Kidney (tissue), 14 donors: ENCODE data around the gene RAP1A. TPM values are rescaled to one million over a fixed set of nuclear protein-coding genes. Genes with fewer than 3 reads are reported as not detected.

Experiments
- DNase-seq, 5 donors: peaks; one replicate each; pipeline ENCODE4 v3.0.0-alpha.2; 2013 to 2020
- FAIRE-seq: peaks from 2 replicates; lab custom pipeline; 2012; peaks lifted over from hg19 to GRCh38; lab: Jason Lieb, UNC
- H3K27ac ChIP-seq, 2 donors: one replicate each; pipeline ENCODE4 v1.7.0; 2013; ENCODE audit warnings: low read depth in 2 of 2, low read length in 2 of 2, inconsistent platforms in 1 of 2
- H3K27me3 ChIP-seq: one replicate; pipeline ENCODE4 v1.7.1; 2013; ENCODE audit warnings: low read length, inconsistent platforms; ENCODE audit not compliant: control insufficient read depth, insufficient read depth
- H3K36me3 ChIP-seq, 3 donors: one replicate each; pipeline versions ENCODE4 v1.7.0 to v1.7.1; 2013; ENCODE audit warnings: low read length in 3 of 3, control low read depth in 1 of 3, inconsistent platforms in 1 of 3; ENCODE audit not compliant: insufficient read depth in 3 of 3, control insufficient read depth in 2 of 3
- H3K4me1 ChIP-seq, 3 donors: one replicate each; pipeline versions ENCODE4 v1.7.0 to v1.7.1; 2013; ENCODE audit warnings: low read length in 3 of 3, inconsistent platforms in 1 of 3, low read depth in 1 of 3; ENCODE audit not compliant: control insufficient read depth in 2 of 3, insufficient read depth in 2 of 3
- H3K4me3 ChIP-seq, 3 donors: one replicate each; pipeline versions ENCODE4 v1.7.0 to v1.8.1; 2013; ENCODE audit warnings: low read length in 3 of 3, control low read depth in 1 of 3, inconsistent platforms in 1 of 3
- H3K9ac ChIP-seq, 3 donors: one replicate each; pipeline versions ENCODE4 v1.7.0 to v1.7.1; 2013; ENCODE audit warnings: low read length in 3 of 3, control low read depth in 1 of 3, inconsistent platforms in 1 of 3
- H3K9me3 ChIP-seq, 3 donors: one replicate each; pipeline versions ENCODE4 v1.7.0 to v1.7.1; 2013; ENCODE audit warnings: low read length in 3 of 3, control low read depth in 1 of 3, inconsistent platforms in 1 of 3; ENCODE audit not compliant: control insufficient read depth in 2 of 3, insufficient read depth in 1 of 3
- intact Hi-C: fragments of 100-400 bp; cut with DNase I; formaldehyde crosslinking; loops from one replicate; pipeline ENCODE4 v1.11.1; 2022
- polyA plus RNA-seq: library from polyadenylated mRNA; stranded (reverse); fragments of 350-450 nt; fragmentation: Illumina TruSeq; extraction: RNeasy Lipid Tissue Mini Kit (QIAGEN cat#74804); gene quantifications from one replicate; pipeline ENCODE4 v1.2.3, GENCODE V29; 2014; ENCODE audit warnings: low read depth, low replicate concordance; ENCODE audit not compliant: insufficient read depth
- total RNA-seq: library from RNA; stranded (reverse); fragmentation: NEBNext Ultra II Directional; extraction: Animal tissue kit (Norgen Biotek cat#: 25700); gene quantifications from one replicate; pipeline ENCODE4 v1.2.1, GENCODE V29; 2021
- TF ChIP-seq, protein P1 (sequence below): IDR thresholded peaks from 3 replicates; pipeline ENCODE4 v1.5.1; 2012; ENCODE audit warnings: mild to moderate bottlenecking, moderate library complexity, borderline replicate concordance; ENCODE audit not compliant: insufficient read depth; ENCODE audit errors: extremely low read depth
- donor health status: control.
- donor health status: control.
- donor health status: control.
- donor health status: control.
- donor health status: control.
- donor health status: DM: yes; HTN: yes; CAD: no.
- donor health status: Normal renal cell carcinoma (clear cell type).

RAP1A gene
- total and polyA plus RNA-seq, 2 donors from 2014 or later, result 55.8 to 91.3 TPM

DNA sequence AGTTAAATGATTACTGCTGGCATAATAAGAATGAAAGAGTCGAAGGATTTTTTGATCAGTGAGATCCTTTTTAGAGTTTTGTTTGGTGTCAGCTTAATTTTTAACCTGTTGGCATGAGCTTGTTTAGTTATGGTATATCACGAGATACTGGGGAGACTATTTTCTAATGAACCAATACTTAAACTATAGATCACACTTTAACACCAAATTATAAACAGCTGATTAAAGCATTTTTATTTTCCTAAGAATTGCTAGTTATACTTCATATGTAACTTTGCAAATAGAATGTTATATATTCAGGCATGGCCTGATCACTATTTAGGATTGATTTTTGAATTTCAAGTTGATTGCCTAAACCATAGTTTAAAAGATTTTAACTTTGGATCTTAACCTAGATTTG is 142.1 kb downstream of the RAP1A start:
- intact Hi-C loops, result no loop called here
- TF ChIP-seq, protein P1, sequence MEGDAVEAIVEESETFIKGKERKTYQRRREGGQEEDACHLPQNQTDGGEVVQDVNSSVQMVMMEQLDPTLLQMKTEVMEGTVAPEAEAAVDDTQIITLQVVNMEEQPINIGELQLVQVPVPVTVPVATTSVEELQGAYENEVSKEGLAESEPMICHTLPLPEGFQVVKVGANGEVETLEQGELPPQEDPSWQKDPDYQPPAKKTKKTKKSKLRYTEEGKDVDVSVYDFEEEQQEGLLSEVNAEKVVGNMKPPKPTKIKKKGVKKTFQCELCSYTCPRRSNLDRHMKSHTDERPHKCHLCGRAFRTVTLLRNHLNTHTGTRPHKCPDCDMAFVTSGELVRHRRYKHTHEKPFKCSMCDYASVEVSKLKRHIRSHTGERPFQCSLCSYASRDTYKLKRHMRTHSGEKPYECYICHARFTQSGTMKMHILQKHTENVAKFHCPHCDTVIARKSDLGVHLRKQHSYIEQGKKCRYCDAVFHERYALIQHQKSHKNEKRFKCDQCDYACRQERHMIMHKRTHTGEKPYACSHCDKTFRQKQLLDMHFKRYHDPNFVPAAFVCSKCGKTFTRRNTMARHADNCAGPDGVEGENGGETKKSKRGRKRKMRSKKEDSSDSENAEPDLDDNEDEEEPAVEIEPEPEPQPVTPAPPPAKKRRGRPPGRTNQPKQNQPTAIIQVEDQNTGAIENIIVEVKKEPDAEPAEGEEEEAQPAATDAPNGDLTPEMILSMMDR, result no peak
- Histone ChIP-seq H3K36me3 (peaks cover 2 to 52% (median 24%) of the 10 kb centered on the region in 3 donors), H3K27ac (no peak overlapping the region), H3K4me1 (peaks cover 0 to 4% (median 0%) of the 10 kb centered on the region in 3 donors), H3K4me3 (no peak overlapping the region), H3K9ac (no peak overlapping the region), H3K9me3 (no peaks in the 10 kb centered on the region), H3K27me3 (no peaks in the 10 kb centered on the region)
- no peak for FAIRE-seq
- DNase-seq, result no peak

DNA sequence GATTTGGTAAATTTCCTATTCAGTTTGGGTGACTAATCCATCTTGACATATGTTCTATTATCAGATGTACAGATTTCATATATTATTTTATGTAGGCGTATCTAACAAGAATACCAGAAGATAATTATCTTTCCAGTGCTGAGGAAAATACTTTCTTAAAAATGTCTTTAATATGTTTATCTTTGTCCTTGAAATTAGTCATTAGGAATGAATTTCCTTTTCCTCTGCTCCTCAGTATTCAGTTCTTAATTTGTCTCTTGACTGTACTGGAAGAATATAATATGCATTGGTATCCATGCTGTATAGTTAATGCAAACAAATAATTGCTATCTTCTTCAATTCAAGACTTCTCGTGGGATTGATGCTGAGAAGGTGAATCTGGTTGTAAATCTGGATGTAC is 142.7 kb downstream of the RAP1A start:
- FAIRE-seq (no peak), DNase-seq (no peak)
- Histone ChIP-seq H3K9ac (no peak overlapping the region), H3K27me3 (no peaks in the 10 kb centered on the region), H3K4me3 (no peak overlapping the region), H3K27ac (no peak overlapping the region), H3K4me1 (no peaks in the 10 kb centered on the region), H3K9me3 (no peaks in the 10 kb centered on the region), H3K36me3 (peaks cover 2 to 52% (median 25%) of the 10 kb centered on the region in 3 donors)
- TF ChIP-seq, protein P1, result no peak
- intact Hi-C loops, result no loop called here

Other genes starting within 250 kb of the RAP1A start
- 3.4 TPM for gene OVGP1, start 192.1 kb upstream of the RAP1A start, total RNA-seq
- 2.6 TPM for gene OVGP1, start 192.1 kb upstream of the RAP1A start, polyA plus RNA-seq
- 26.5 TPM for gene WDR77, start 170.5 kb upstream of the RAP1A start, total RNA-seq
- gene WDR77, start 170.5 kb upstream of the RAP1A start, polyA plus RNA-seq, result 28.2 TPM
- gene ATP5PB, start 170.3 kb upstream of the RAP1A start, total RNA-seq, result 207 TPM
- 791 TPM for gene ATP5PB, start 170.3 kb upstream of the RAP1A start, polyA plus RNA-seq
- 31.5 TPM for gene C1orf162, start 145.8 kb upstream of the RAP1A start, total RNA-seq
- 8.9 TPM for gene C1orf162, start 145.8 kb upstream of the RAP1A start, polyA plus RNA-seq
- 10.8 TPM for gene ADORA3, start 116.2 kb upstream of the RAP1A start, total RNA-seq
- gene ADORA3, start 116.2 kb upstream of the RAP1A start, polyA plus RNA-seq, result 3.1 TPM
- gene TMIGD3, start 116.2 kb upstream of the RAP1A start, total RNA-seq, result 3.0 TPM
- 0.43 TPM for gene TMIGD3, start 116.2 kb upstream of the RAP1A start, polyA plus RNA-seq
- gene INKA2, start 119.6 kb downstream of the RAP1A start, total RNA-seq, result 5.6 TPM
- gene INKA2, start 119.6 kb downstream of the RAP1A start, polyA plus RNA-seq, result 3.5 TPM
- 9.6 TPM for gene DDX20, start 136.1 kb downstream of the RAP1A start, total RNA-seq
- 5.5 TPM for gene DDX20, start 136.1 kb downstream of the RAP1A start, polyA plus RNA-seq